Activated naive CD4-positive, alpha-beta T cell treated with anti-CD3 and anti-CD28 coated beads, Interleukin-2, amount 50 U/mL, for 72 hours (primary cell): Measurements from ENCODE around the gene CMPK2. TPM values are rescaled to one million over a fixed set of nuclear protein-coding genes. Genes with fewer than 3 reads are reported as not detected.

Experiments used
- ATAC-seq, 2 donors: fragments of 150-1000 bp; cut with Tn5 transposase; 2 replicates each; pipeline ENCODE4 v1.10.0; 2021; ENCODE audit warnings: mild to moderate bottlenecking in 2 of 2, moderate library complexity in 2 of 2
- DNase-seq, 2 donors: peaks; one replicate each; pipeline ENCODE4 v3.0.0; 2021 to 2022; ENCODE audit warnings: low spot score in 2 of 2
- H3K27ac Mint-ChIP-seq, 2 donors: one replicate each; pipeline ENCODE4 v1.8.0; 2022; ENCODE audit warnings: mild to moderate bottlenecking in 2 of 2, mixed read lengths in 2 of 2
- H3K36me3 Mint-ChIP-seq, 2 donors: one replicate each; pipeline ENCODE4 v1.8.0; 2022; ENCODE audit warnings: mixed read lengths in 2 of 2
- H3K9me3 Mint-ChIP-seq, 2 donors: one replicate each; pipeline ENCODE4 v1.8.0; 2022; ENCODE audit warnings: mixed read lengths in 2 of 2
- total RNA-seq, 2 donors: library from RNA; stranded (reverse); gene quantifications; one replicate each; pipeline ENCODE4 v1.2.3, GENCODE V29; 2022

The CMPK2 gene
- total RNA-seq, 2 donors from 2014 or later, result 1.6 to 13.6 TPM

- Mint-ChIP-seq H3K9me3 (no peaks in the 10 kb centered on the region), H3K36me3 (no peaks in the 10 kb centered on the region), H3K27ac (no peak overlapping the region)
- ATAC-seq, result no peak
- DNase-seq, result no peak
Observed at GRCh38 chr2:6810961-6811360, 54.7 kb downstream of the CMPK2 start.

- H3K27ac Mint-ChIP-seq, result no peak overlapping the region
- ATAC-seq (no peak), DNase-seq (no peak)
- no peaks in the 10 kb centered on the region for H3K36me3 Mint-ChIP-seq
- no peaks in the 10 kb centered on the region for H3K9me3 Mint-ChIP-seq
Observed at GRCh38 chr2:6808426-6808825, 57.3 kb downstream of the CMPK2 start.

GRCh38 chr2:6806604-6807003 lies 59.1 kb downstream of the CMPK2 start:
- Mint-ChIP-seq H3K9me3 (no peaks in the 10 kb centered on the region), H3K36me3 (no peaks in the 10 kb centered on the region), H3K27ac (no peak overlapping the region)
- ATAC-seq (no peak), DNase-seq (no peak)

- Mint-ChIP-seq H3K36me3 (no peaks in the 10 kb centered on the region), H3K9me3 (no peaks in the 10 kb centered on the region), H3K27ac (no peak overlapping the region)
- ATAC-seq (no peak), DNase-seq (no peak)
Observed at GRCh38 chr2:6800553-6800952, 65.2 kb downstream of the CMPK2 start.

Other genes with a start within 250 kb of the CMPK2 start
- 10 to 100 TPM in 1 of 2 donors, 1 to 10 TPM in 1; 2.7 to 11.1 TPM for gene RSAD2, start 11.9 kb upstream of the CMPK2 start, total RNA-seq
- gene RNF144A, start 51.5 kb upstream of the CMPK2 start, total RNA-seq, result 10 to 100 TPM; 49.3 to 57.5 TPM